ENCODE results near the gene PRELID2.

PRELID2 gene

DNA sequence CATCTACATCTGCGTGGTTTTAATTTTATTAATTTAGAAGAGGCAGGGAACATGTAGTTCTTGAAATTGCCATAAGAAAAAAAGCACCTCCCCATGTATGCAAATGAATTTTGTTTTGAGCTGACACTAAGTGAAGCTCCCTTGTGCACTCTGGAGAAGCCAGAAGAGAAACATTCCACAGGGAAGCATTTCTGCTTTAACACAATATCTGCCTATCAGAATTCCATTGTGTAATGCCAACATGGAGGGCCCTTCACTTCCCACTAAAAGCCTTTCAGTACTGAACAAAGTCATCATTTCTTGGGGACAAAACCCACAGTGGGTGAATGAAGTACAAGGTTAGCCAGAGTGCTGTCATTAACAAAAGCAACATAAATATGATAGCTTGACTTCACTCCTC is 59.7 kb downstream of the PRELID2 start:
- Histone ChIP-seq H3K9me3 (ENCODE audit: control insufficient read depth, insufficient read depth, low read length) (no peaks in the 10 kb centered on the region), H3K27ac (ENCODE audit: low read depth, low read length) (no peak overlapping the region), H3K36me3 (ENCODE audit: control insufficient read depth, insufficient read depth, low read length) (no peaks in the 10 kb centered on the region), H3K9ac (ENCODE audit: low read depth, low read length) (no peak overlapping the region), H3K4me3 (ENCODE audit: low read depth, low read length) (no peak overlapping the region), H3K27me3 (ENCODE audit: control insufficient read depth, insufficient read depth, low read length) (no peaks in the 10 kb centered on the region), H3K4me1 (ENCODE audit: control insufficient read depth, insufficient read depth, low read length) (no peaks in the 10 kb centered on the region)

DNA sequence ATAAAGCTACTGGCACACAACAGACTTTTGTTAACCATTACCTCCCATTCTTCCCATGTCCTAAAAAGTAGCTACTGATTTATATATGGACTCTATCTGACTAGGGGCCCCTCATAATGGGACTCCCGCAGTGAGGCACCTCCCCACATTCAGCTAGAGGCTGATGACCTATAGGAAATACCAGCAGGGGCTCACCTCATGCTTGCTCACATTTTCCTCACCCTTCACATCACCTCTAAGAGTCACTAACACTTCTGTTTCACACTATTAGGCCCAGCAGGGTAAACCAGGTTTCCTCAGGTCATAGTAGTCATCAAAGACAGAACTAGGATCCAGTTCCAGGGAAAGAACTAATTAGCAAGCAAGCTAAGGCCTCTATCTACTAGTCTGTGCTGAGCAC is 60.7 kb downstream of the PRELID2 start:
- Histone ChIP-seq H3K9me3 (ENCODE audit: control insufficient read depth, insufficient read depth, low read length) (no peaks in the 10 kb centered on the region), H3K36me3 (ENCODE audit: control insufficient read depth, insufficient read depth, low read length) (no peaks in the 10 kb centered on the region), H3K4me3 (ENCODE audit: low read depth, low read length) (no peak overlapping the region), H3K9ac (ENCODE audit: low read depth, low read length) (no peak overlapping the region), H3K4me1 (ENCODE audit: control insufficient read depth, insufficient read depth, low read length) (no peaks in the 10 kb centered on the region), H3K27ac (ENCODE audit: low read depth, low read length) (no peak overlapping the region), H3K27me3 (ENCODE audit: control insufficient read depth, insufficient read depth, low read length) (no peaks in the 10 kb centered on the region)

DNA sequence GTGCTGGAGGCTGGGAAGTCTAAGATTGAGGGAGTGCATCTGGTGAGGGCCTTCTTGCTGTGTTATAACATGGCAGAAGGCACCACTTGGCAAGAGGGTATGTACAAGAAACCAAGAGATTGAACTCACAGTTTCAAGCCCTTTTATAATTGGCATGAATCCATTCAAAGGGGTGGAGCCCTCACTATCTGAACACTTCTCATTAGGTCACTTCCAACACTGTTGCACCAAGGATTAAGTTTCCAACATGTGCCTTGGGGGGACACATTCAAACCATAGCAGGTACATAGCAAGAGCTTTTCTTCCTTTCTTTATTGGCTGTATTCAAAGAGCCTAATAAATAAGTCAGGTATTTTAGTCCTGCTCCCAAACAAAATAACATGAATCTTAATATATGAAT is 62.7 kb downstream of the PRELID2 start:
- H3K36me3 ChIP-seq (ENCODE audit: control insufficient read depth, insufficient read depth, low read length): no peaks in the 10 kb centered on the region
- H3K27me3 ChIP-seq (ENCODE audit: control insufficient read depth, insufficient read depth, low read length): no peaks in the 10 kb centered on the region
- no peak overlapping the region for H3K4me3 ChIP-seq (ENCODE audit: low read depth, low read length)
- no peak overlapping the region for H3K27ac ChIP-seq (ENCODE audit: low read depth, low read length)
- H3K9me3 ChIP-seq (ENCODE audit: control insufficient read depth, insufficient read depth, low read length): no peaks in the 10 kb centered on the region
- no peaks in the 10 kb centered on the region for H3K4me1 ChIP-seq (ENCODE audit: control insufficient read depth, insufficient read depth, low read length)
- no peak overlapping the region for H3K9ac ChIP-seq (ENCODE audit: low read depth, low read length)

DNA sequence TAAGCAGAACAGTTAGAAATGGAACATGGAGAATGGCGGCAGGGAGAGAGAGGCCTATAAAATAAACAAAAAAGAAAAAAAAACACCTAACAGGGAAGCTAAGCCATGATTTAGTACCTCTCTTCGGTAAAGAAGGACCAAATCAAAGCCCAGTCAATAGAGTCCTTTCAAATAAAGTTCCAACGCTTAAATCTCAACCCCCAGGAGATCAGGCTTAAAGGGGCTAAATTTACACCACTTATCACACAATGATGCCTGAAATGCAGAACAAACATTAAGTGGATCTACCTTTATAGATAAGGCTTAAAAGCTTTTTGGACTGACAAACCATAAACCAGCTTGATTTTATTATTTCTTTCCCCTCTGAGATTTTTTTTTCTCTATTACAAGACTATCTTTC is 66.3 kb downstream of the PRELID2 start:
- H3K9ac ChIP-seq (ENCODE audit: low read depth, low read length): no peak overlapping the region
- no peaks in the 10 kb centered on the region for H3K9me3 ChIP-seq (ENCODE audit: control insufficient read depth, insufficient read depth, low read length)
- no peaks in the 10 kb centered on the region for H3K4me1 ChIP-seq (ENCODE audit: control insufficient read depth, insufficient read depth, low read length)
- no peak overlapping the region for H3K4me3 ChIP-seq (ENCODE audit: low read depth, low read length)
- H3K36me3 ChIP-seq (ENCODE audit: control insufficient read depth, insufficient read depth, low read length): no peaks in the 10 kb centered on the region
- H3K27me3 ChIP-seq (ENCODE audit: control insufficient read depth, insufficient read depth, low read length): no peaks in the 10 kb centered on the region
- no peak overlapping the region for H3K27ac ChIP-seq (ENCODE audit: low read depth, low read length)

DNA sequence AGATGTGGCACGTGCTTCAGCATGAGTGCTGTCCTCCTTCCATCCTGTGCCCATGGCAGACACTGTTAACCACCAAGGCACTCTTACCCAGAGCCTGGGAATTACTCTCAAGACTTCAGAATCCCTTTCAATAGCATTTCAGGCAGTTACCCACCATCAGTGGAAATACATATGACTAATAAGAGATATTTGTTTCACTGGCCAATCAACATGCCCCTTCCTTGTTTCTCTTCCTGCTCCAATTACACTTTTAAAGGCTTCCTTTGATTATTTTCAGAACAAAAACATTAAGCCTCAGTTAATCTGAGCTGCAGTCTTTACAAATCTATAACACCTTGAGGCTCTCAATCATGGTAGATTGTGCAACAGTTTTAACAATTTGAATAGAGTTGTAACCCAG is 70.8 kb downstream of the PRELID2 start:
- H3K27me3 ChIP-seq (ENCODE audit: control insufficient read depth, insufficient read depth, low read length): no peaks in the 10 kb centered on the region
- H3K27ac ChIP-seq (ENCODE audit: low read depth, low read length): no peak overlapping the region
- H3K4me1 ChIP-seq (ENCODE audit: control insufficient read depth, insufficient read depth, low read length): no peaks in the 10 kb centered on the region
- no peaks in the 10 kb centered on the region for H3K36me3 ChIP-seq (ENCODE audit: control insufficient read depth, insufficient read depth, low read length)
- H3K9me3 ChIP-seq (ENCODE audit: control insufficient read depth, insufficient read depth, low read length): no peaks in the 10 kb centered on the region
- no peak overlapping the region for H3K4me3 ChIP-seq (ENCODE audit: low read depth, low read length)
- H3K9ac ChIP-seq (ENCODE audit: low read depth, low read length): no peak overlapping the region

DNA sequence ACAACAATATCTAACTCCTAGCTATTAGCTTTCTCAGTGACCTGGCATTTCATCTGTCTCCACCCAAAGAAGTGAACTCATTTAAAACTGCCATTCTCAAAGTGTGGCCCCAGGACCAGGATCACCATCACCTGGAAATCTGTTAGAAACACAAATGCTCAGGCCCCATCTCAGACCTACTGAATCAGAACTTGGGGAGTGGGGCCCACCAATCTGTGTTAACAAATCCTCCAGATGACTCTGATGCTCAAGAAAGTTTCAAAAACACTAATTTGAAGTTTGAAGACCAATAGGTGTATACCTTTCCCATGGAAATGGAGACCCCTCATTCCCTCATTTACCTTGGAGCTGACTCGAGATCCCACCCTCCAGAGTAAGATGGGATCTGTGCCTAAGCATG is 72.3 kb downstream of the PRELID2 start:
- Histone ChIP-seq H3K36me3 (ENCODE audit: control insufficient read depth, insufficient read depth, low read length) (no peaks in the 10 kb centered on the region), H3K9me3 (ENCODE audit: control insufficient read depth, insufficient read depth, low read length) (no peaks in the 10 kb centered on the region), H3K9ac (ENCODE audit: low read depth, low read length) (no peak overlapping the region), H3K4me1 (ENCODE audit: control insufficient read depth, insufficient read depth, low read length) (no peaks in the 10 kb centered on the region), H3K4me3 (ENCODE audit: low read depth, low read length) (no peak overlapping the region), H3K27me3 (ENCODE audit: control insufficient read depth, insufficient read depth, low read length) (no peaks in the 10 kb centered on the region), H3K27ac (ENCODE audit: low read depth, low read length) (no peak overlapping the region)

DNA sequence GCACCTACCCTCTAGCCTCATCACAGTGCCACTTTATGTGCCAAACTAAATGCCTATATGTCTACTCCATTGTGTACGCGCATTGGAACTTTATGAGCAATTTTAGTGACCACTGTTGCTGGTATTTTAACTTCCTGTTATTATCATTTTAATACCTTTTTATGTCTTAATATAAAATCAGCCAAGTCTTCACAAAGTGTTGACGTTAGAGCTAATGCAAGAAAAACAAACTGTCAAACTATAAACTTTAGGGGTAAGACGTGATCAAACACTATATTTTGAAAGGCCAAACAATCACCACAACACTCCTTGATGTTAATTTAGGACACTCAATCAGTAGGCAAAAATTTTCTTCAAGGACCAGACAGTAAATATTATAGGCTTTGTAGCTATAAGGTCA is 73.9 kb downstream of the PRELID2 start:
- no peak overlapping the region for H3K27ac ChIP-seq (ENCODE audit: low read depth, low read length)
- no peaks in the 10 kb centered on the region for H3K36me3 ChIP-seq (ENCODE audit: control insufficient read depth, insufficient read depth, low read length)
- no peaks in the 10 kb centered on the region for H3K27me3 ChIP-seq (ENCODE audit: control insufficient read depth, insufficient read depth, low read length)
- no peaks in the 10 kb centered on the region for H3K4me1 ChIP-seq (ENCODE audit: control insufficient read depth, insufficient read depth, low read length)
- no peak overlapping the region for H3K9ac ChIP-seq (ENCODE audit: low read depth, low read length)
- no peak overlapping the region for H3K4me3 ChIP-seq (ENCODE audit: low read depth, low read length)
- no peaks in the 10 kb centered on the region for H3K9me3 ChIP-seq (ENCODE audit: control insufficient read depth, insufficient read depth, low read length)

DNA sequence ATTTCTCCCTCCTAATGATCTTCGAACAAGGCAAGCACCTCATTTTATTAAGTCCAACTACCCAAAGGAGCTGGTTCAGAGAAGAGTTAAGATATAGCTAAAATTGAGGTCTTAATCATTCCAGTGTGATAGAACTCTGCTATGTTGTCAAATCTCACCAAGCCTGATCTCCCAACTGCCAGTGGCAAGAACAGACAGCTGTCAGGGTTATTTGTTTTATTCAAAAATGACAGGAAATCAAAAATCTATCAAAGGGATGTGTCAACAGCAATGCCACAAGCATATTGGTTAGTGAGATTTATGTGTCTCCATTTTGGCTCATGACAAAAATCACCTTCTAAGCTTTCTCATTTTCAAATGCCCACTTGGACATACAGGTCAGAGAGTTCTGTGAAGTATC is 74.5 kb downstream of the PRELID2 start:
- H3K27me3 ChIP-seq (ENCODE audit: control insufficient read depth, insufficient read depth, low read length): no peaks in the 10 kb centered on the region
- H3K4me1 ChIP-seq (ENCODE audit: control insufficient read depth, insufficient read depth, low read length): no peaks in the 10 kb centered on the region
- no peak overlapping the region for H3K9ac ChIP-seq (ENCODE audit: low read depth, low read length)
- no peaks in the 10 kb centered on the region for H3K36me3 ChIP-seq (ENCODE audit: control insufficient read depth, insufficient read depth, low read length)
- H3K9me3 ChIP-seq (ENCODE audit: control insufficient read depth, insufficient read depth, low read length): no peaks in the 10 kb centered on the region
- no peak overlapping the region for H3K27ac ChIP-seq (ENCODE audit: low read depth, low read length)
- no peak overlapping the region for H3K4me3 ChIP-seq (ENCODE audit: low read depth, low read length)

DNA sequence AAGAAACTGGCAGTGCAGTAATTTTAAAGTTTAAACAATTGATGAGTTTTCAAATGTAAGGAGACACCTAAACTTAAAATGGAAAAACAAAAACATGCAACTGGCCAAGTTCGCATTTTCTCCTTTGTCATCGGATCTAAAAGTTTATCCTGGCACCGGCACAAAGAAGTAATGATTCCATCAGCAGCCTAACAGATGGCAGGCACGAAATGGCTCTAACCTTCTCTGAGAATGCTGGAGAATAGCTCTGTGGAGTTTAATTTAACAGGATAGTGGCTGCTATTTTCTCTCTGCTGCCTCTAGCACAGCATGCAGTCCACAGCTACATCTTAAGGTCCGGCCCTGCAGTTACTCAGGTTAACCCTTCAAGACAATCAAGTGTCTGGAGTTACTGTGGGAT is 82.2 kb downstream of the PRELID2 start:
- no peaks in the 10 kb centered on the region for H3K36me3 ChIP-seq (ENCODE audit: control insufficient read depth, insufficient read depth, low read length)
- peaks cover 7% of the 10 kb centered on the region; the same call in 1 of the 2 replicates for H3K4me1 ChIP-seq (ENCODE audit: control insufficient read depth, insufficient read depth, low read length)
- H3K9me3 ChIP-seq (ENCODE audit: control insufficient read depth, insufficient read depth, low read length): no peaks in the 10 kb centered on the region
- no peak overlapping the region for H3K4me3 ChIP-seq (ENCODE audit: low read depth, low read length)
- H3K9ac ChIP-seq (ENCODE audit: low read depth, low read length): no peak overlapping the region
- no peaks in the 10 kb centered on the region for H3K27me3 ChIP-seq (ENCODE audit: control insufficient read depth, insufficient read depth, low read length)
- H3K27ac ChIP-seq (ENCODE audit: low read depth, low read length): no peak overlapping the region

DNA sequence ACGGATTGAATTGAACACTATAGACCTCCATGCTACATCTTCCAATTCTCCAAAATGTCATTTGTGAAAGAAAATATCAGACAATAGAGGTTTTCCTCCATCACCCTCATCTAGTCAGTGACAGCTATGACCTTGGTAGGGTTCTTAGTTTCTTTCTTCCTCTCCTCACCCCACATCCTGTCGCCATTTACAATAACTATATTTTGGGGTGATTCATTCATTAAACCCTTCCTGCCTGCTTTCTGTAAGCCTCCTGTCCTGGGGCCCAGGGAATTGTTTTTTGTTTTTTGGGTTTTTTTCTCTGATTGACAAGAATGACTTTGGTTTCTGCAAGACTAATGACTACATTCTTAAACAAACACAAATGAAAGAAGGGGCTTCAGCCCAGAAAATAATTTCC is 82.6 kb downstream of the PRELID2 start:
- Histone ChIP-seq H3K27ac (ENCODE audit: low read depth, low read length) (no peak overlapping the region), H3K4me1 (ENCODE audit: control insufficient read depth, insufficient read depth, low read length) (peaks cover 7% of the 10 kb centered on the region; the same call in 1 of the 2 replicates), H3K36me3 (ENCODE audit: control insufficient read depth, insufficient read depth, low read length) (no peaks in the 10 kb centered on the region), H3K9me3 (ENCODE audit: control insufficient read depth, insufficient read depth, low read length) (no peaks in the 10 kb centered on the region), H3K9ac (ENCODE audit: low read depth, low read length) (no peak overlapping the region), H3K27me3 (ENCODE audit: control insufficient read depth, insufficient read depth, low read length) (no peaks in the 10 kb centered on the region), H3K4me3 (ENCODE audit: low read depth, low read length) (no peak overlapping the region)

DNA sequence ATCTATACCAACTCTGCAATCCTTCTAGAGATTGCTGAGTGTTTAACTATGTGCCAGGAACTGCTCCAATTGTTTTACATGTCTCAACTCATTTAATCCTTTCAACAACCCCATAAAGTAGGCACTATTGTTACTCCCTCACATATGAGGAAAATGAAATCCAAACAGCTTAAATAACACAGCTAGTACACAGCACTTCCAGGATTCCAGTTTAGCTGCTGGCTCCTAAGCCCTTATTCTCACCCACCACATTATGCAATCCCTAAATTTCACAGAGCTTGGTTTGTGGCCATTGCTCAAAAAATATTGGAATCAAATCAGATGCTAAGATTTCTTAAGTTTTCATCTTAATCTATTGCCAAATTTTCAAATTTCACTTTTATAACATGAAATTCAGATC is 84.9 kb downstream of the PRELID2 start:
- no peaks in the 10 kb centered on the region for H3K9me3 ChIP-seq (ENCODE audit: control insufficient read depth, insufficient read depth, low read length)
- H3K4me1 ChIP-seq (ENCODE audit: control insufficient read depth, insufficient read depth, low read length): peaks cover 7% of the 10 kb centered on the region; the same call in 1 of the 2 replicates
- no peak overlapping the region for H3K9ac ChIP-seq (ENCODE audit: low read depth, low read length)
- no peak overlapping the region for H3K4me3 ChIP-seq (ENCODE audit: low read depth, low read length)
- no peaks in the 10 kb centered on the region for H3K27me3 ChIP-seq (ENCODE audit: control insufficient read depth, insufficient read depth, low read length)
- no peak overlapping the region for H3K27ac ChIP-seq (ENCODE audit: low read depth, low read length)
- H3K36me3 ChIP-seq (ENCODE audit: control insufficient read depth, insufficient read depth, low read length): no peaks in the 10 kb centered on the region

All from HUES48 (cell line).